ENCODE data around the gene ZNF844. TPM values are rescaled to one million over a fixed set of nuclear protein-coding genes. Genes with fewer than 3 reads are reported as not detected.

The ZNF844 gene
- total and polyA plus RNA-seq, 2 donors (not counting 1 experiment from before 2014, with no cell fraction given), result 5.9 to 36.4 TPM

- Histone ChIP-seq H3K27me3 (replicated peaks in 1 of 4; ENCODE audit: control extremely low read depth in 1 of 4, control insufficient read depth in 3 of 4, insufficient read depth in 4 of 4, low read length in 3 of 4) (no peaks in the 10 kb centered on the region), H3K27ac (ENCODE audit: low read length in 2 of 2) (no peak overlapping the region), H3K9ac (ENCODE audit: low read length) (no peak overlapping the region), H3K79me2 (ENCODE audit: control insufficient read depth, insufficient read depth, low read length) (no peaks in the 10 kb centered on the region), H2AFZ (ENCODE audit: insufficient read depth, low read depth, low read length, poor library complexity, severe bottlenecking) (no peak overlapping the region), H3K4me1 (ENCODE audit: control insufficient read depth in 2 of 2, insufficient read depth in 2 of 2, low read length in 2 of 2) (no peaks in the 10 kb centered on the region), H4K20me1 (ENCODE audit: control insufficient read depth, insufficient read depth, low read length, poor library complexity, severe bottlenecking) (no peaks in the 10 kb centered on the region), H3K4me3 (ENCODE audit: control extremely low read depth in 1 of 5, extremely low read depth in 1 of 5, insufficient read depth in 1 of 5, low read depth in 2 of 5, low read length in 4 of 5) (no peak overlapping the region), H3K4me2 (replicated peaks; ENCODE audit: low read depth, low read length, poor library complexity, severe bottlenecking) (no peak overlapping the region), H3K36me3 (replicated peaks in 1 of 2; ENCODE audit: control extremely low read depth in 1 of 2, control insufficient read depth in 1 of 2, extremely low read depth in 1 of 2, insufficient read depth in 2 of 2, low read length in 1 of 2) (no peaks in the 10 kb centered on the region), H3K9me3 (ENCODE audit: control extremely low read depth in 1 of 3, control insufficient read depth in 2 of 3, insufficient read depth in 1 of 3, low read length in 2 of 3) (no peaks in the 10 kb centered on the region)
- intact Hi-C loops (cut with micrococcal nuclease), result no loop called here
- POLR2A ChIA-PET, result no interaction called here
- Mint-ChIP-seq H3K4me1 (no peaks in the 10 kb centered on the region), H3K4me3 (no peak overlapping the region), H3K27ac (no peak overlapping the region), H3K27me3 (no peaks in the 10 kb centered on the region), H3K9me3 (ENCODE audit: insufficient read depth) (peaks cover 3% of the 10 kb centered on the region)
- no CpG with 5 or more reads among the region's 2 CpGs for WGBS (ENCODE audit: insufficient coverage)
- ATAC-seq (ENCODE audit: low read depth) (no peak), DNase-seq (no peak)
- CTCF ChIA-PET, result no interaction called here
- no peak for TF ChIP-seq EZH2 (IDR thresholded peaks at IDR 0.05; ENCODE audit: borderline replicate concordance, insufficient read depth, low read depth, low read length, poor library complexity, severe bottlenecking)
- no peak for TF ChIP-seq CTCF (IDR thresholded peaks at IDR 0.05)
These were observed 46.6 kb downstream of the ZNF844 start for GRCh38 chr19:12111176-12111575.

- Histone ChIP-seq H3K79me2 (ENCODE audit: control insufficient read depth, insufficient read depth, low read length) (no peaks in the 10 kb centered on the region), H3K27ac (ENCODE audit: low read length in 2 of 2) (no peak overlapping the region), H4K20me1 (ENCODE audit: control insufficient read depth, insufficient read depth, low read length, poor library complexity, severe bottlenecking) (no peaks in the 10 kb centered on the region), H3K9me3 (ENCODE audit: control extremely low read depth in 1 of 3, control insufficient read depth in 2 of 3, insufficient read depth in 1 of 3, low read length in 2 of 3) (no peaks in the 10 kb centered on the region), H3K27me3 (replicated peaks in 1 of 4; ENCODE audit: control extremely low read depth in 1 of 4, control insufficient read depth in 3 of 4, insufficient read depth in 4 of 4, low read length in 3 of 4) (no peaks in the 10 kb centered on the region), H3K36me3 (replicated peaks in 1 of 2; ENCODE audit: control extremely low read depth in 1 of 2, control insufficient read depth in 1 of 2, extremely low read depth in 1 of 2, insufficient read depth in 2 of 2, low read length in 1 of 2) (no peaks in the 10 kb centered on the region), H3K4me3 (ENCODE audit: control extremely low read depth in 1 of 5, extremely low read depth in 1 of 5, insufficient read depth in 1 of 5, low read depth in 2 of 5, low read length in 4 of 5) (no peak overlapping the region), H3K4me1 (ENCODE audit: control insufficient read depth in 2 of 2, insufficient read depth in 2 of 2, low read length in 2 of 2) (no peaks in the 10 kb centered on the region), H3K9ac (ENCODE audit: low read length) (no peak overlapping the region), H3K4me2 (replicated peaks; ENCODE audit: low read depth, low read length, poor library complexity, severe bottlenecking) (no peak overlapping the region), H2AFZ (ENCODE audit: insufficient read depth, low read depth, low read length, poor library complexity, severe bottlenecking) (no peak overlapping the region)
- 97% methylated on average over 4 of the region's 8 CpGs for WGBS (ENCODE audit: insufficient coverage)
- ATAC-seq (ENCODE audit: low read depth), result no peak
- Mint-ChIP-seq H3K9me3 (ENCODE audit: insufficient read depth) (peaks cover 3% of the 10 kb centered on the region), H3K27me3 (no peaks in the 10 kb centered on the region), H3K27ac (no peak overlapping the region), H3K4me3 (no peak overlapping the region), H3K4me1 (no peaks in the 10 kb centered on the region)
- no peak for TF ChIP-seq EZH2 (IDR thresholded peaks at IDR 0.05; ENCODE audit: borderline replicate concordance, insufficient read depth, low read depth, low read length, poor library complexity, severe bottlenecking)
- no peak for TF ChIP-seq CTCF (IDR thresholded peaks at IDR 0.05)
- intact Hi-C loops (cut with micrococcal nuclease), result no loop called here
- no peak for DNase-seq
- CTCF ChIA-PET, result no interaction called here
- POLR2A ChIA-PET, result no interaction called here
These were observed 47.6 kb downstream of the ZNF844 start for GRCh38 chr19:12111943-12112637.

Measured in B cell (primary cell).